Loucy (cell line): ENCODE data around the gene CLDN10.

Experiments used
- H2AFZ ChIP-seq: fragments of 200-600 bp; sonication (generic); 2 replicates; pipeline ENCODE4 v1.6.0; 2016; ENCODE audit warnings: antibody characterized with exemption, mild to moderate bottlenecking, low read length, moderate library complexity
- H3F3A ChIP-seq: fragments of 200-600 bp; 2 replicates; pipeline ENCODE4 v1.6.0; 2016; ENCODE audit warnings: antibody characterized with exemption, low read depth, mild to moderate bottlenecking
- H3K27me3 ChIP-seq: fragments of 200-600 bp; sonication (generic); 2 replicates; pipeline ENCODE4 v1.6.1; 2014; ENCODE audit warnings: low read length, mild to moderate bottlenecking; ENCODE audit not compliant: insufficient read depth, poor library complexity, severe bottlenecking
- H3K36me3 ChIP-seq: fragments of 200-600 bp; sonication (generic); 2 replicates; pipeline ENCODE4 v1.6.1; 2016; ENCODE audit warnings: low read length; ENCODE audit not compliant: insufficient read depth
- H3K4me1 ChIP-seq: fragments of 200-600 bp; sonication (generic); 2 replicates; pipeline ENCODE4 v1.5.1; 2014; ENCODE audit warnings: low read length, mild to moderate bottlenecking; ENCODE audit not compliant: insufficient read depth, poor library complexity, severe bottlenecking
- H3K4me2 ChIP-seq: fragments of 200-600 bp; sonication (generic); 2 replicates; pipeline ENCODE4 v1.6.0; 2014; ENCODE audit warnings: antibody characterized with exemption, low read length, low read depth, mild to moderate bottlenecking; ENCODE audit not compliant: poor library complexity, severe bottlenecking
- H3K4me3 ChIP-seq: fragments of 200-600 bp; sonication (generic); 2 replicates; pipeline ENCODE4 v1.5.1; 2014; ENCODE audit warnings: low read length, mild to moderate bottlenecking, mixed read lengths; ENCODE audit not compliant: poor library complexity, severe bottlenecking
- H3K79me2 ChIP-seq: fragments of 200-600 bp; sonication (generic); 2 replicates; pipeline ENCODE4 v1.6.1; 2014; ENCODE audit warnings: low read length; ENCODE audit not compliant: insufficient read depth
- H3K9ac ChIP-seq: fragments of 200-600 bp; sonication (generic); 2 replicates; pipeline ENCODE4 v1.6.0; 2014; ENCODE audit warnings: mild to moderate bottlenecking, low read depth, low read length, moderate library complexity; ENCODE audit not compliant: poor library complexity, severe bottlenecking
- H3K9me2 ChIP-seq: fragments of 200-600 bp; sonication (generic); replicated peaks from 2 replicates; pipeline ENCODE4 v1.6.1; 2016; ENCODE audit warnings: low read depth, low read length, mixed read lengths
- H3K9me3 ChIP-seq: fragments of 200-600 bp; sonication (generic); 2 replicates; pipeline ENCODE4 v1.6.1; 2014; ENCODE audit warnings: mild to moderate bottlenecking, antibody characterized with exemption, low read length, low read depth; ENCODE audit not compliant: insufficient read depth
- H4K20me1 ChIP-seq: fragments of 200-600 bp; sonication (generic); 2 replicates; pipeline ENCODE4 v1.6.0; 2014; ENCODE audit warnings: antibody characterized with exemption, low read length, mild to moderate bottlenecking; ENCODE audit not compliant: insufficient read depth, poor library complexity, severe bottlenecking
- EZH2phosphoT487 ChIP-seq: fragments of 200-600 bp; IDR thresholded peaks from 2 replicates; pipeline ENCODE4 v1.6.1; 2018; ENCODE audit warnings: antibody characterized with exemption, mild to moderate bottlenecking, moderate library complexity, borderline replicate concordance
- TF ChIP-seq, protein P1 (sequence below): fragments of 200-600 bp; sonication (generic); conservative IDR thresholded peaks from 2 replicates; pipeline ENCODE4 v1.5.1; 2014; ENCODE audit warnings: mild to moderate bottlenecking, antibody characterized with exemption, low read length

The CLDN10 gene

DNA sequence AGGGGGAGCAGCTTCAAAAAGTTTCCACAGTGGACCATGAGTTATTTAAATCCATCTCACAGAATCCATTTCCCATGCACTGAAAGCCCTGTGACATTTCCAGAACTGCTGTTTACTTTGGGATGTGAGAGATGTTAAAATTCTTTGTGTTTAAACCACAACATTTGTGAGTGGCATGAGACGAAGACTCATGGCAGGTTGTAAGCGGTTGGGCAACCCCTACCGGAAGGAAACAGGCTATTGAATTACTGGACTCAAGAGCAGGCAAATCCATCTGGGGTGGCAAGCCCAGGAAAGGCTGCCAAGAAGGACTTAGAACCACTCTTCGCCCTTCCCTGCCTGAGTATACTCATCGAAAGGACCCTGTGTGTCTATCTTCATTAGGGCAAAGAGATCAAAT lies 22.3 kb upstream of the CLDN10 start:
- 0 out of 2 replicates have a peak overlapping the region, but pooled peaks have one; percentile 18 for H2AFZ ChIP-seq
- no peaks in the 10 kb centered on the region for H4K20me1 ChIP-seq
- no peaks in the 10 kb centered on the region for H3K79me2 ChIP-seq
- H3K9me3 ChIP-seq: no peaks in the 10 kb centered on the region
- H3K9ac ChIP-seq: no peak overlapping the region
- H3K27me3 ChIP-seq: no peaks in the 10 kb centered on the region
- H3K9me2 ChIP-seq: no peaks in the 10 kb centered on the region
- no peak for TF ChIP-seq EZH2phosphoT487
- TF ChIP-seq, protein P1, sequence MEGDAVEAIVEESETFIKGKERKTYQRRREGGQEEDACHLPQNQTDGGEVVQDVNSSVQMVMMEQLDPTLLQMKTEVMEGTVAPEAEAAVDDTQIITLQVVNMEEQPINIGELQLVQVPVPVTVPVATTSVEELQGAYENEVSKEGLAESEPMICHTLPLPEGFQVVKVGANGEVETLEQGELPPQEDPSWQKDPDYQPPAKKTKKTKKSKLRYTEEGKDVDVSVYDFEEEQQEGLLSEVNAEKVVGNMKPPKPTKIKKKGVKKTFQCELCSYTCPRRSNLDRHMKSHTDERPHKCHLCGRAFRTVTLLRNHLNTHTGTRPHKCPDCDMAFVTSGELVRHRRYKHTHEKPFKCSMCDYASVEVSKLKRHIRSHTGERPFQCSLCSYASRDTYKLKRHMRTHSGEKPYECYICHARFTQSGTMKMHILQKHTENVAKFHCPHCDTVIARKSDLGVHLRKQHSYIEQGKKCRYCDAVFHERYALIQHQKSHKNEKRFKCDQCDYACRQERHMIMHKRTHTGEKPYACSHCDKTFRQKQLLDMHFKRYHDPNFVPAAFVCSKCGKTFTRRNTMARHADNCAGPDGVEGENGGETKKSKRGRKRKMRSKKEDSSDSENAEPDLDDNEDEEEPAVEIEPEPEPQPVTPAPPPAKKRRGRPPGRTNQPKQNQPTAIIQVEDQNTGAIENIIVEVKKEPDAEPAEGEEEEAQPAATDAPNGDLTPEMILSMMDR: no peak
- H3K4me3 ChIP-seq: peak overlapping the region; percentile 1
- H3K4me2 ChIP-seq: no peak overlapping the region
- H3F3A ChIP-seq: no peaks in the 10 kb centered on the region
- no peaks in the 10 kb centered on the region for H3K36me3 ChIP-seq
- no peaks in the 10 kb centered on the region for H3K4me1 ChIP-seq

DNA sequence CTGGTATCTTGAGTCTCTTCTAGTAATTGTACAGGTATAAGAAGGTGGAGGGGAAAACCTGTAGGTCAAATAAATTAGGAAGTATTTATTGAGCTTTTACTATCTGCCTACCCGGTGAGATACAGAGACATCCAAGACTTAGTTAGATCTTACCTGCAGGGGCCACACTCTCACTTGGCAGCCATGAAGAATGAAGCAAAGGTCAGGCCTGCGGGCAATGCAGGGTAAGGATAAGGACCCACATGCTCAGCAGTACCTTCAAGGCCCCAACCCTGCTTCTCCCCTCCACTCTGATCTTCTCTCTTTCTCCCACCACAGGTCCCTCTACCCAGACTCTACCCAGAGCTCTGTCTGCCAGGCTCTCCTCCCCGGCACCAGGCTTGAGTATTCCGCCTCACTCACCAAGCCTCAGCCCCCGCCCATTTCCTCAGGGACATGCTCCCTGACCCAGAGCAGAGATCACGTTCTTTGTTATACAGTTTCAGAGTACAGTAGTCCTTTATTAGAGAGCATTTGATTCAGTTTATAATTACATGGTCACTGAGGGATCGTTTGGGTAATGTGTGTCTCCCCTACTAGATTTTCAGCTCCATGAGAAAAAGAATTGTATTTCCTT lies 18.9 kb upstream of the CLDN10 start:
- Histone ChIP-seq H3K4me1 (no peaks in the 10 kb centered on the region), H3K79me2 (no peaks in the 10 kb centered on the region), H3K4me3 (no peak overlapping the region), H3K9ac (no peak overlapping the region), H2AFZ (no peak overlapping the region), H3K36me3 (no peaks in the 10 kb centered on the region), H4K20me1 (no peaks in the 10 kb centered on the region), H3K9me2 (no peaks in the 10 kb centered on the region), H3K9me3 (no peaks in the 10 kb centered on the region), H3K4me2 (no peak overlapping the region), H3F3A (no peaks in the 10 kb centered on the region), H3K27me3 (no peaks in the 10 kb centered on the region)
- TF ChIP-seq EZH2phosphoT487: no peak
- TF ChIP-seq, protein P1: no peak

DNA sequence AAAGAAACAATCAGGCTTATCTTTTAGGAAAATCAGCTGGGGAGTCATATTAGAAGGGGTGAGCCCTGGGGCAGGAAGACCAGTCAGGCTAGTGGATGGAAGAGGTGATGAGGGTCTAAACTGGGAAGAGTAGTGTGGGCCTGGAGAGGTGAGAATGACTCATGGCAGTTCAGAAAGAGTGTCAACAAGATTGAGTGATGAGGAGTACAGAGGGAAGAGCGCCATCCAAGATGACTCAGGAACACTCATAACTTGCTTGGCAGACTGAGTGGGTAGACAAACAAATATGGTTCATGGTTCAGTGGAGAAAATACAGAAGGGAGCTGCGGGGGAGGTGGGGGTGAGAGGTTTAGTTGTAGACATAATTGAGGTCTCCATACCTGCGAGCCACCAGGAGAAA lies 17.3 kb upstream of the CLDN10 start:
- no peaks in the 10 kb centered on the region for H3F3A ChIP-seq

More for the DNA sequence above, 17.3 kb upstream of the CLDN10 start:
- Histone ChIP-seq H3K4me2 (no peak overlapping the region), H3K9me2 (no peaks in the 10 kb centered on the region), H3K4me1 (no peaks in the 10 kb centered on the region), H3K79me2 (no peaks in the 10 kb centered on the region), H3K27me3 (no peaks in the 10 kb centered on the region), H3K9ac (no peak overlapping the region), H3K36me3 (no peaks in the 10 kb centered on the region), H3K4me3 (no peak overlapping the region), H3K9me3 (no peaks in the 10 kb centered on the region), H4K20me1 (no peaks in the 10 kb centered on the region), H2AFZ (no peak overlapping the region)
- TF ChIP-seq, protein P1: no peak
- TF ChIP-seq EZH2phosphoT487: no peak
